Measurements from ENCODE around the gene HMX2. TPM values are rescaled to one million over a fixed set of nuclear protein-coding genes. Genes with fewer than 3 reads are reported as not detected.

The HMX2 gene
- total and polyA plus RNA-seq, 2 of the 13 experiments (the other 11 are each of a cell fraction or from before 2014, with no cell fraction given), result not detected

- Histone ChIP-seq H2AFZ (ENCODE audit: low read length) (peak overlapping the region; percentile 11), H3K27me3 (ENCODE audit: control insufficient read depth in 1 of 2, insufficient read depth in 2 of 2, low read length in 2 of 2) (peaks cover 37 to 97% of the 10 kb centered on the region in 2 experiments), H3K9me3 (ENCODE audit: low read length) (no peaks in the 10 kb centered on the region), H4K20me1 (ENCODE audit: insufficient read depth, low read length) (0 out of 2 replicates have a peak, but pooled peaks cover 2% of the 10 kb centered on the region), H3K9ac (ENCODE audit: insufficient read depth, low read depth, low read length) (no peak overlapping the region), H3K27ac (ENCODE audit: extremely low read length, insufficient read depth, low read length) (no peak overlapping the region), H3K4me2 (ENCODE audit: low read depth, low read length) (peak overlapping the region; percentile 41), H3K4me1 (ENCODE audit: insufficient read depth, low read length) (peaks cover 57% of the 10 kb centered on the region), H3K79me2 (ENCODE audit: insufficient read depth, low read length) (no peaks in the 10 kb centered on the region), H3K36me3 (replicated peaks in 1 of 2; ENCODE audit: control insufficient read depth in 1 of 2, insufficient read depth in 2 of 2, low read length in 2 of 2) (no peaks in the 10 kb centered on the region), H3K4me3 (replicated peaks in 1 of 3; ENCODE audit: insufficient read depth in 1 of 3, low read depth in 2 of 3, low read length in 3 of 3) (no peak overlapping the region; a peak in 1 of 6 replicates)
- ATAC-seq, result peak; percentile 22
- POLR2A ChIA-PET, result interaction anchor here (1.0 kb wide), 1 partner anchor 9 kb away, joined by 3 read pairs; the partner anchor contains the start of gene BUB3
- in situ Hi-C loops (cut with HindIII; ENCODE audit: extremely low pct_ligation_motif_present, low pct_unique_long_range_greater_than_20kb), result no loop called here
- no peak for DNase-seq (ENCODE audit: low spot score)
- 17% methylated on average over 24 of the region's 29 CpGs for WGBS (ENCODE audit: low lambda C conversion rate)
- peak; percentile 4 for FAIRE-seq
- CTCF ChIA-PET (ENCODE audit: low intra/inter-chr PET ratio, low total read pairs), result interaction anchor here (1.3 kb wide), 1 partner anchor 12 kb away, joined by 3 read pairs; no protein-coding TSS in a partner anchor
- intact Hi-C loops (cut with micrococcal nuclease; ENCODE audit: unreplicated experiment), result no loop called here
- no TSS peak for BruUV-seq (replicated peaks)
- TF ChIP-seq TBX2 (CRISPR knock-in tag; IDR thresholded peaks at IDR 0.05; ENCODE audit: borderline replicate concordance) (0 out of 2 replicates have a peak, but pooled peaks have one; percentile 25), GABPB1 (CRISPR knock-in tag; IDR thresholded peaks at IDR 0.05) (no peak), RELA (CRISPR knock-in tag; IDR thresholded peaks at IDR 0.05) (no peak), IRF9 (CRISPR knock-in tag; IDR thresholded peaks at IDR 0.05; ENCODE audit: borderline replicate concordance) (no peak), TRIM24 (CRISPR knock-in tag; IDR thresholded peaks at IDR 0.05) (no peak), GTF3A (CRISPR knock-in tag; conservative IDR thresholded peaks at IDR 0.05) (no peak), ZNF432 (CRISPR knock-in tag; IDR thresholded peaks at IDR 0.05; ENCODE audit: borderline replicate concordance) (no peak), EP300 (IDR thresholded peaks at IDR 0.05; ENCODE audit: low read depth in 2 of 2, low read length in 2 of 2) (no peak), EP300 (CRISPR knock-in tag; IDR thresholded peaks at IDR 0.05; ENCODE audit: borderline replicate concordance) (no peak), RBM22 (optimal IDR thresholded peaks at IDR 0.05; ENCODE audit: low read length) (no peak), EZH2 (conservative IDR thresholded peaks at IDR 0.05; ENCODE audit: low read depth, low read length) (peak; percentile 69), HMG20B (CRISPR knock-in tag; conservative IDR thresholded peaks at IDR 0.05) (no peak), ATF7 (IDR thresholded peaks at IDR 0.05) (no peak), ATF7 (CRISPR knock-in tag; IDR thresholded peaks at IDR 0.05) (no peak), KLF11 (CRISPR knock-in tag; IDR thresholded peaks at IDR 0.05) (no peak), BRD4 (CRISPR knock-in tag; IDR thresholded peaks at IDR 0.05) (no peak), TOPORS (CRISPR knock-in tag; IDR thresholded peaks at IDR 0.05) (no peak), ZNF263 (CRISPR knock-in tag; IDR thresholded peaks at IDR 0.05) (peak; percentile 71), ZBTB21 (CRISPR knock-in tag; IDR thresholded peaks at IDR 0.05) (no peak), ZBTB14 (CRISPR knock-in tag; IDR thresholded peaks at IDR 0.05) (no peak), CTCF (CRISPR knock-in tag; IDR thresholded peaks at IDR 0.05) (peak; percentile 48), ZNF501 (CRISPR knock-in tag; IDR thresholded peaks at IDR 0.05) (0 out of 2 replicates have a peak, but pooled peaks have one; percentile 17)
Observed at GRCh38 chr10:123144697-123145541, 3.0 kb upstream of the HMX2 start.

All from HepG2 (cell line).